Endothelial cell of umbilical vein (primary cell): ENCODE data around the gene KCNK2. TPM values are rescaled to one million over a fixed set of nuclear protein-coding genes. Genes with fewer than 3 reads are reported as not detected.

Source experiments
- BruUV-seq: library from RNA; stranded (reverse); fragments of 400-500 nt; replicated peaks from 2 replicates; lab custom pipeline; 2021; lab: Mats Ljungman, UMichigan
- CTCF ChIA-PET: fragments of 300-600, 350-600 bp; sonication (Branson Sonifier 250); formaldehyde crosslinking; loops from one replicate; lab custom pipeline; 2021; ENCODE audit warnings: antibody characterized with exemption, inconsistent platforms; lab: Charles Lee
- POLR2A ChIA-PET: fragments of 300-600, 350-600 bp; sonication (Branson Sonifier 250); formaldehyde crosslinking; loops from one replicate; lab custom pipeline; 2021; ENCODE audit warnings: antibody characterized with exemption, inconsistent platforms; lab: Charles Lee
- DNase-seq: peaks from one replicate; pipeline ENCODE4 v3.0.0-alpha.2; 2011; ENCODE audit warnings: low read depth, low spot score
- FAIRE-seq: peaks from 2 replicates; lab custom pipeline; 2011; peaks lifted over from hg19 to GRCh38; lab: Jason Lieb, UNC
- H2AFZ ChIP-seq: 2 replicates; pipeline ENCODE4 v1.6.0; 2012; ENCODE audit warnings: low read depth, low read length, control low read depth, inconsistent platforms
- H3K27ac ChIP-seq: 2 replicates; pipeline ENCODE4 v1.5.1; 2011; ENCODE audit warnings: low read depth, mild to moderate bottlenecking, control low read depth, low read length, moderate library complexity; ENCODE audit not compliant: insufficient read depth
- H3K27me3 ChIP-seq, 2 experiments: 2 replicates each; pipeline versions ENCODE4 v1.6.0 to v1.6.1; 2011; ENCODE audit warnings: low read length in 2 of 2, mixed read lengths in 1 of 2; ENCODE audit not compliant: control insufficient read depth in 2 of 2, insufficient read depth in 2 of 2
- H3K36me3 ChIP-seq, 2 experiments: 2 replicates in 1 of 2; 3 replicates in 1 of 2; pipeline ENCODE4 v1.5.1; 2011; ENCODE audit warnings: low read length in 2 of 2, mild to moderate bottlenecking in 1 of 2, moderate library complexity in 1 of 2; ENCODE audit not compliant: control insufficient read depth in 2 of 2, insufficient read depth in 2 of 2; ENCODE audit errors: extremely low read depth in 1 of 2
- H3K4me1 ChIP-seq: 3 replicates; pipeline ENCODE4 v1.5.1; 2011; ENCODE audit warnings: mild to moderate bottlenecking, low read length; ENCODE audit not compliant: control insufficient read depth, insufficient read depth; ENCODE audit errors: extremely low read depth
- H3K4me2 ChIP-seq: 2 replicates; pipeline ENCODE4 v1.6.1; 2011; ENCODE audit warnings: low read length, control low read depth, mixed read lengths; ENCODE audit not compliant: insufficient read depth
- H3K4me3 ChIP-seq, 3 experiments: fragments of 200-600 bp in 1 of 3; sonication (generic), shearing (Covaris generic) in 1 of 3; replicated peaks in 1 of 3; 2 replicates each; pipeline ENCODE4 v1.5.1; 2011 to 2016; ENCODE audit warnings: control low read depth in 3 of 3, low read length in 3 of 3, mild to moderate bottlenecking in 2 of 3, inconsistent platforms in 1 of 3, low read depth in 1 of 3, moderate library complexity in 1 of 3; ENCODE audit not compliant: insufficient read depth in 1 of 3
- H3K79me2 ChIP-seq: 2 replicates; pipeline ENCODE4 v1.6.0; 2012; ENCODE audit warnings: low read length, inconsistent platforms; ENCODE audit not compliant: control insufficient read depth, insufficient read depth
- H3K9ac ChIP-seq: replicated peaks from 2 replicates; pipeline ENCODE3; 2011; ENCODE audit warnings: low read length, control low read depth; ENCODE audit not compliant: insufficient read depth; ENCODE audit errors: extremely low read depth
- H3K9me1 ChIP-seq: replicated peaks from 3 replicates; pipeline ENCODE4 v1.6.0; 2011; ENCODE audit warnings: mild to moderate bottlenecking, low read length; ENCODE audit not compliant: control insufficient read depth, insufficient read depth; ENCODE audit errors: extremely low read depth
- H3K9me3 ChIP-seq: replicated peaks from 2 replicates; pipeline ENCODE4 v1.5.1; 2012; ENCODE audit warnings: low read length, inconsistent platforms; ENCODE audit not compliant: control insufficient read depth, insufficient read depth
- H4K20me1 ChIP-seq: replicated peaks from 2 replicates; pipeline ENCODE3; 2011; ENCODE audit warnings: mild to moderate bottlenecking, low read length; ENCODE audit not compliant: control insufficient read depth, insufficient read depth; ENCODE audit errors: extremely low read depth
- CTCF ChIP-seq, 2 donors: IDR thresholded peaks; 1 replicate in 1 of 2; 2 replicates in 1 of 2; pipeline ENCODE4 v1.5.1; 2011; ENCODE audit warnings: low read length in 2 of 2, mild to moderate bottlenecking in 2 of 2, moderate library complexity in 2 of 2, control low read depth in 1 of 2, inconsistent platforms in 1 of 2, low read depth in 1 of 2; ENCODE audit not compliant: insufficient read depth in 1 of 2; ENCODE audit errors: extremely low read depth in 1 of 2
- EZH2 ChIP-seq: IDR thresholded peaks from 2 replicates; pipeline ENCODE4 v1.6.1; 2012; ENCODE audit warnings: borderline replicate concordance, low read depth, mild to moderate bottlenecking, moderate library complexity, low read length, inconsistent platforms; ENCODE audit not compliant: severe bottlenecking
- FOS ChIP-seq: IDR thresholded peaks from 2 replicates; pipeline ENCODE4 v1.6.1; 2011; ENCODE audit warnings: mild to moderate bottlenecking, low read length, moderate library complexity, borderline replicate concordance; ENCODE audit not compliant: insufficient read depth
- GATA2 ChIP-seq: IDR thresholded peaks from 2 replicates; pipeline ENCODE4 v1.7.0; 2011; ENCODE audit warnings: low read depth, mild to moderate bottlenecking, moderate library complexity, mixed read lengths, low read length; ENCODE audit not compliant: insufficient read length, insufficient read depth
- JUN ChIP-seq: IDR thresholded peaks from 2 replicates; pipeline ENCODE4 v1.6.1; 2011; ENCODE audit warnings: borderline replicate concordance, low read depth; ENCODE audit not compliant: insufficient read length, insufficient read depth
- MYC ChIP-seq: IDR thresholded peaks from one replicate; pipeline ENCODE4 v1.6.1; 2011; ENCODE audit warnings: mild to moderate bottlenecking, low read depth, low read length
- POLR2A ChIP-seq: IDR thresholded peaks from 2 replicates; pipeline ENCODE4 v1.6.1; 2012; ENCODE audit warnings: low read depth, mild to moderate bottlenecking, control low read depth, low read length
- POLR2AphosphoS5 ChIP-seq: IDR thresholded peaks from 2 replicates; pipeline ENCODE4 v1.6.1; 2012; ENCODE audit warnings: low read depth, mild to moderate bottlenecking, control low read depth, low read length, moderate library complexity; ENCODE audit not compliant: insufficient read depth
- dilution Hi-C: fragments of 300-500 bp; cut with MboI; formaldehyde crosslinking; loops from one replicate; pipeline ENCODE4 v1.15.0; 2019; ENCODE audit warnings: low sequenced_read_pairs; ENCODE audit not compliant: extremely low pct_ligation_motif_present
- intact Hi-C: fragments of 100-400 bp; cut with micrococcal nuclease; formaldehyde crosslinking; loops from one replicate; pipeline ENCODE4 v1.10.0; 2022
- polyA plus RNA-seq, 4 experiments: library from polyadenylated mRNA; depleted of rRNA in 3 of 4; stranded (reverse) in 3 of 4; unstranded in 1 of 4; fragments of >200 nt; gene quantifications; 2 replicates each; pipeline versions ENCODE4 v1.2.1 to v1.2.3, GENCODE V29; 2011 to 2012; ENCODE audit warnings: missing spikeins in 1 of 4
- total RNA-seq: library from RNA; stranded (reverse); gene quantifications from 2 replicates; pipeline ENCODE4 v1.2.3, GENCODE V29; 2021
- TF ChIP-seq, protein P1 (sequence below): IDR thresholded peaks from 2 replicates; pipeline ENCODE4 v1.6.1; 2011; ENCODE audit not compliant: insufficient read depth, insufficient read length

The KCNK2 gene
- total and polyA plus RNA-seq, 2 donors (not counting 3 experiments of a cell fraction or from before 2014, with no cell fraction given), result 0.08 to 0.46 TPM

GRCh38 chr1:215226757-215227156, 144.2 kb downstream of the KCNK2 start:
- dilution Hi-C loops (no loop called here), intact Hi-C loops (no loop called here)
- DNase-seq, result no peak
- BruUV-seq, result no TSS peak
- Histone ChIP-seq H4K20me1 (no peaks in the 10 kb centered on the region), H3K4me2 (no peak overlapping the region), H3K27me3 (no peaks in the 10 kb centered on the region), H3K27ac (no peak overlapping the region), H3K79me2 (no peaks in the 10 kb centered on the region), H3K9ac (no peak overlapping the region), H3K9me3 (no peaks in the 10 kb centered on the region), H2AFZ (no peak overlapping the region), H3K4me3 (no peak overlapping the region), H3K9me1 (no peaks in the 10 kb centered on the region), H3K4me1 (no peaks in the 10 kb centered on the region), H3K36me3 (no peaks in the 10 kb centered on the region)
- ChIA-PET POLR2A (no interaction called here), CTCF (no interaction called here)
- no peak for FAIRE-seq
- TF ChIP-seq EZH2, result no peak
- no peak for TF ChIP-seq FOS
- no peak for TF ChIP-seq JUN
- TF ChIP-seq GATA2, result no peak
- TF ChIP-seq, protein P1, sequence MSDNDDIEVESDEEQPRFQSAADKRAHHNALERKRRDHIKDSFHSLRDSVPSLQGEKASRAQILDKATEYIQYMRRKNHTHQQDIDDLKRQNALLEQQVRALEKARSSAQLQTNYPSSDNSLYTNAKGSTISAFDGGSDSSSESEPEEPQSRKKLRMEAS, result no peak
- TF ChIP-seq POLR2A, result no peak
- TF ChIP-seq CTCF (IDR thresholded peaks at IDR 0.05; ENCODE audit: extremely low read depth in 1 of 2, insufficient read depth in 1 of 2, low read depth in 1 of 2, low read length in 2 of 2), result no peak
- no peak for TF ChIP-seq MYC
- no peak for TF ChIP-seq POLR2AphosphoS5
